Measurements from ENCODE around the gene ARPC3. TPM values are rescaled to one million over a fixed set of nuclear protein-coding genes. Genes with fewer than 3 reads are reported as not detected.

The ARPC3 gene
- total RNA-seq, 1 experiment from 2014 or later: 302 TPM

- Mint-ChIP-seq H3K27ac (ENCODE audit: unreplicated experiment) (peak within 1 kb of the TSS; percentile 94), H3K9me3 (ENCODE audit: unreplicated experiment) (no peaks in the 10 kb centered on the region), H3K4me3 (ENCODE audit: unreplicated experiment) (peak within 1 kb of the TSS; percentile 82), H3K4me1 (ENCODE audit: low read depth, unreplicated experiment) (no peaks in the 10 kb centered on the region), H3K36me3 (ENCODE audit: insufficient read depth, unreplicated experiment) (peaks cover 33% of the 10 kb centered on the region), H3K27me3 (ENCODE audit: insufficient read depth, unreplicated experiment) (no peaks in the 10 kb centered on the region)
- CTCF ChIA-PET: interaction anchor here (0.6 to 2.3 kb wide), 10 partner anchors 18 to 154 kb away, joined by 3 to 54 read pairs (median 6); partner anchors contain the start of genes ARPC3, RAD9B and VPS29
- TF ChIP-seq CTCF (IDR thresholded peaks at IDR 0.05; ENCODE audit: insufficient read depth in 1 of 2, low read depth in 1 of 2, low read length in 1 of 2, severe bottlenecking in 1 of 2, unreplicated experiment in 1 of 2): no peak
- Histone ChIP-seq H3K4me1 (no peaks in the 10 kb centered on the region), H3K27me3 (replicated peaks; ENCODE audit: control insufficient read depth, insufficient read depth, low read length) (no peaks in the 10 kb centered on the region), H3K9me3 (no peaks in the 10 kb centered on the region), H3K36me3 (ENCODE audit: control insufficient read depth, insufficient read depth, low read length) (no peaks in the 10 kb centered on the region; the same call in 1 of the 2 replicates), H3K4me3 (ENCODE audit: low read depth, low read length) (peak within 1 kb of the TSS; percentile 62)
- intact Hi-C loops (cut with micrococcal nuclease; ENCODE audit: unreplicated experiment): loop anchor here (1.0 to 10.0 kb wide), 4 partner anchors 18 to 216 kb away; partner anchors contain the start of genes ARPC3, HVCN1, RAD9B and VPS29
- DNase-seq: peak; percentile 97 to 98
- POLR2A ChIA-PET: interaction anchor here (0.5 to 2.3 kb wide), 12 partner anchors 15 to 428 kb away, joined by 3 to 36 read pairs (median 4); partner anchors contain the start of genes ARPC3, RAD9B and VPS29
- no TSS peak for BruUV-seq (replicated peaks)
Measured at GRCh38 chr12:110468214-110469048, 18.3 kb upstream of the ARPC3 start, which contains the start of the genes FAM216A and GPN3. TSS of gene FAM216A (plus strand) at chr12:110468845. CDS start at chr12:110468876, 31 bp downstream. TSS of gene GPN3 (minus strand) at chr12:110468257. CDS start at chr12:110468203, 54 bp downstream.

GRCh38 chr12:110467847-110468213 lies 17.7 kb upstream of the ARPC3 start:
- peak overlapping the region; percentile 94 for H3K27ac Mint-ChIP-seq (ENCODE audit: unreplicated experiment)

More at GRCh38 chr12:110467847-110468213, 17.7 kb upstream of the ARPC3 start:
- Histone ChIP-seq H3K4me1 (no peaks in the 10 kb centered on the region), H3K27me3 (replicated peaks; ENCODE audit: control insufficient read depth, insufficient read depth, low read length) (no peaks in the 10 kb centered on the region), H3K9me3 (no peaks in the 10 kb centered on the region), H3K36me3 (ENCODE audit: control insufficient read depth, insufficient read depth, low read length) (no peaks in the 10 kb centered on the region; the same call in 1 of the 2 replicates), H3K4me3 (ENCODE audit: low read depth, low read length) (peak overlapping the region; percentile 62)
- intact Hi-C loops (cut with micrococcal nuclease; ENCODE audit: unreplicated experiment): loop anchor here (1.0 to 10.0 kb wide), 4 partner anchors 18 to 217 kb away; partner anchors contain the start of genes ARPC3, HVCN1, RAD9B and VPS29
- TF ChIP-seq CTCF (IDR thresholded peaks at IDR 0.05; ENCODE audit: insufficient read depth in 1 of 2, low read depth in 1 of 2, low read length in 1 of 2, severe bottlenecking in 1 of 2, unreplicated experiment in 1 of 2): no peak
- peak overlapping the region; percentile 82 for H3K4me3 Mint-ChIP-seq (ENCODE audit: unreplicated experiment)
- BruUV-seq (replicated peaks): TSS peak; percentile 89
- no peaks in the 10 kb centered on the region for H3K27me3 Mint-ChIP-seq (ENCODE audit: insufficient read depth, unreplicated experiment)
- no peak for DNase-seq
- H3K36me3 Mint-ChIP-seq (ENCODE audit: insufficient read depth, unreplicated experiment): peaks cover 39% of the 10 kb centered on the region
- ChIA-PET POLR2A (interaction anchor here (0.6 to 2.3 kb wide), 8 partner anchors 17 to 428 kb away, joined by 3 to 36 read pairs (median 4); partner anchors contain the start of genes ARPC3, RAD9B and VPS29), CTCF (interaction anchor here (0.6 to 2.3 kb wide), 7 partner anchors 18 to 133 kb away, joined by 4 to 54 read pairs (median 7); partner anchors contain the start of genes ARPC3, RAD9B and VPS29)
- H3K4me1 Mint-ChIP-seq (ENCODE audit: low read depth, unreplicated experiment): no peaks in the 10 kb centered on the region
- H3K9me3 Mint-ChIP-seq (ENCODE audit: unreplicated experiment): no peaks in the 10 kb centered on the region
